DND-41 (cell line): ENCODE results near the gene ANKRD26.

Experiments used
- CTCF ChIP-seq: IDR thresholded peaks from 2 replicates; pipeline ENCODE4 v1.5.1; 2012; ENCODE audit warnings: borderline replicate concordance, low read length, moderate library complexity, mild to moderate bottlenecking; ENCODE audit not compliant: poor library complexity, severe bottlenecking; ENCODE audit errors: extremely low read depth
- EZH2 ChIP-seq: IDR thresholded peaks from 3 replicates; pipeline ENCODE4 v1.6.1; 2012; ENCODE audit warnings: borderline replicate concordance, low read depth, mild to moderate bottlenecking, moderate library complexity, low read length, inconsistent platforms; ENCODE audit not compliant: severe bottlenecking

GRCh38 chr10:27041196-27041595 lies 59.1 kb downstream of the ANKRD26 start:
- TF ChIP-seq EZH2 (no peak), CTCF (no peak)
